Stimulated activated naive CD8-positive, alpha-beta T cell treated with anti-CD3 and anti-CD28 coated beads, Interleukin-15, amount 100 ng/mL, for 72 hours (primary cell): Measurements from ENCODE around the gene USF2.
A peak's percentile ranks its signal among the peaks of the same experiment; 100 is the strongest.
"Not testable (repeated sequence)": the region's sequence is repeated elsewhere in the genome, so short reads cannot be mapped to it uniquely, and the experiment has no call there.

ENCODE experiments used
- ATAC-seq: fragments of 150-1000 bp; cut with Tn5 transposase; 2 replicates; pipeline ENCODE4 v1.10.0; 2021; ENCODE audit warnings: mild to moderate bottlenecking, moderate library complexity
- DNase-seq, 2 donors: peaks; one replicate each; pipeline ENCODE4 v3.0.0; 2021 to 2022
- H3K27ac Mint-ChIP-seq, 2 donors: one replicate each; pipeline ENCODE4 v1.8.0; 2022; ENCODE audit warnings: mild to moderate bottlenecking in 2 of 2, mixed read lengths in 2 of 2, moderate library complexity in 2 of 2
- H3K27me3 Mint-ChIP-seq: one replicate; pipeline ENCODE4 v1.8.0; 2022; ENCODE audit warnings: mixed read lengths
- H3K4me1 Mint-ChIP-seq: one replicate; pipeline ENCODE4 v1.8.0; 2022; ENCODE audit warnings: mild to moderate bottlenecking, mixed read lengths
- H3K4me3 Mint-ChIP-seq, 2 donors: one replicate each; pipeline ENCODE4 v1.8.0; 2022; ENCODE audit warnings: mild to moderate bottlenecking in 2 of 2, mixed read lengths in 2 of 2, moderate library complexity in 1 of 2
- H3K9me3 Mint-ChIP-seq, 2 donors: one replicate each; pipeline ENCODE4 v1.8.0; 2022; ENCODE audit warnings: mixed read lengths in 2 of 2

Gene USF2

DNA sequence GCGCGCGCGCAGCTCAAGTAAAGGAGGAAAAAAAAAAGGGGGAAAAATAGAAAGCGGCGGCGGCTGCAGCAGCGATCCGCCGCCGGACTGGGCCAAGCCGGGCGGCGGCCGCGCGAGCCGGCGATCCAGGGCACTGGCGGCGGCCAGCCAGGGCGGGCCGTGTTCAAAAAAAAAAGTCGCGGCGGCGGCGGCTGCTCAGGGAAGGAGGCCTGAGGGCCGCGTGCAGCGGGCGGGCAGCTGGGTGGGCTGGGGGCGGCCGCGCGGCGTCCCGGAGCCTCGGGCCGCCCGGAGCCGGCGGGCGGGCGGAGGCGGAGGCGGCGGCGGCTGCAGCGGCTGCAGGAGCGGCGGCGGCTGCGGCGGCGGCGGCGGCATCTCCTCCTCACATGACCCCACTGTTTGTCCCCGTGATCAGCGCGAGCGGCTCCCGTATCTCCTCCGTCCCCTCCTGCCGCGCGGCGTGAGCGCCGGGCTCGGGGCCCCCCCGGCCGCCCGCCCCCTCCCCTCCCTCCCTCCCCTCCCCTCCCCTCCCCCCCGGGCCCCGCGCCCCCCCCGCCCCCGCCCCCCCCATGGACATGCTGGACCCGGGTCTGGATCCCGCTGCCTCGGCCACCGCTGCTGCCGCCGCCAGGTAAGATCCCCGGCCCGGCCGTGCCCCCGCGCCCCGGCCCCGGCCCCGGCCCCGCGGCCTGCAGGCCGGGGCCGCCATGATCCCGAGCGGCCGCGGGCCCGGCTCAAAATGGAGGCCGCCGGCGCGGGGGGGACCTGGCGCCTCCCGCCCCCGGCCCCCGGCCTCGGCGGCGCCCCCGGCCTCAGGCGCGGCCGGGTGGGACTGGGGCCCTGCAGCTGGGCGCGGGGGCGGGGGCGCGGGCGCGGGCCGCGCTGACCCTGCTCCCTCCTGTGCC is at the start of gene USF2:
Gene USF2 (plus strand): TSS at position 427 of the 902 bp plus-strand sequence. CDS start 140 bp downstream, at position 567.
- H3K4me1 Mint-ChIP-seq, result peaks cover 50% of the 10 kb centered on the region
- H3K9me3 Mint-ChIP-seq, result no peaks in the 10 kb centered on the region
- DNase-seq (peak; percentile 66 to 74), ATAC-seq (peak; percentile 42)
- peak within 1 kb of the TSS; percentile 96 to 99 for H3K4me3 Mint-ChIP-seq
- H3K27ac Mint-ChIP-seq, result peak within 1 kb of the TSS; percentile 97 to 98
- H3K27me3 Mint-ChIP-seq, result no peaks in the 10 kb centered on the region

- Mint-ChIP-seq H3K4me1 (peaks cover 47% of the 10 kb centered on the region), H3K27me3 (no peaks in the 10 kb centered on the region), H3K9me3 (peaks cover 6 to 15% of the 10 kb centered on the region in 2 donors), H3K4me3 (no peak overlapping the region), H3K27ac (no peak overlapping the region)
- no peak for DNase-seq
- no peak for ATAC-seq
These were observed 49.8 kb upstream of the USF2 start for GRCh38 chr19:35219008-35219407.

DNA sequence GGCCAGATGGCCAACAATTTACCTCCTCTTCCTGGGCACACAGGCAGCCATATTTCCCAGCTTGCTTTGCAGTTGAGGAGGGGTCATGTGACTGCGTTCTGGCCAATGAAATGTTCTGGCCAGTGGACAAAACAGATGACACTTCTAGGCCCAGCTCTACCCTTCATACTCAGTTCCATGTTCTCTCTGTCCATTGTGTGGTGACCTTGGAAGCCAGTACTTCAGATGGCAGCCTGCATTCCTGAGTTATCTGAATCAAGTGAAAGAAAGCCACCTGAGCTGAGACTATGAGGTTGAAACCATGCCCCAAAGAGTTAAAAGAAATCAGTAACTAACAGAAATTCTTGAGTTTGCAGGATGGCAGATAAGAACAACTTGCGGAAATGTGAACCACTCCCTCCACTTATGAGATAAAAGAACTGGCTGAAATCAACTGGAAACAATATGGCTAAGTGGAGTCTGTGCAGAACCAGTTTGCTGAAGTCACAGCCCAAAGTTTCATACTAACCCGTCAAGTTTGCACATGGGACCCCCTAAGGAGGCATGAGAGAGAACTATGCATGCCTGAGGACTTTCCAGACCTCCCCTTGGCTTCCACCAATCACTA is 48.3 kb upstream of the USF2 start:
- Mint-ChIP-seq H3K27ac (no peak overlapping the region), H3K4me3 (no peak overlapping the region), H3K9me3 (peaks cover 6 to 15% of the 10 kb centered on the region in 2 donors), H3K27me3 (no peaks in the 10 kb centered on the region), H3K4me1 (peaks cover 45% of the 10 kb centered on the region)
- DNase-seq (no peak), ATAC-seq (no peak)

DNA sequence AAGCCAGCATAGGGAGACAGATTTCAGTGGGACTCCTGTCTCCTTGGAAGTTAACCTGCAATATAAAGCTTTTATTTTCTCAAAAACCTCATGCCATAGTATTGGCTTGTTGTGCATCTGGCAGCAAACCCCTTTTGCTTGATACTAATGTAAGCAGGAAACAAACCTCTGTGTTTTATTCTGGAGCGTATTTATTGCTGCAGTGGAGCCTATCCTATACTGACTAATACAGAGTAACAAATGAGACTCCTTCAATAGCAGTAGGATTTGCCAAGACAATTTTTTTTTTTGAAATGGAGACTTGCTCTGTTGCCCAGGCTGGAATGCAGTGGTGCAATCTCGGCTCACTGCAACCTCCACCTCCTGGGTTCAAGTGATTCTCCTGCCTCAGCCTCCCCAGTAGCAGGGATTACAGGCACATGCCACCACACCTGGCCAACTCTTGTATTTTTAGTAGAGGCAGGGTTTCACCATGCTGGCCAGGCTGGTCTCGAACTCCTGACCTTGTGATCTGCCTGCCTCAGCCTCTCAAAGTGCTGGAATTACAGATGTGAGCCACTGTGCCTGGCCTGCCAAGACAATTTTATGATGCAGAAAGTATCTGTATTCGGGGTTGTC is 47.7 kb upstream of the USF2 start:
- H3K27me3 Mint-ChIP-seq, H3K4me3 Mint-ChIP-seq, H3K27ac Mint-ChIP-seq, ATAC-seq, DNase-seq: not testable (repeated sequence)
- H3K9me3 Mint-ChIP-seq, result peaks cover 6 to 15% of the 10 kb centered on the region in 2 donors
- peaks cover 45% of the 10 kb centered on the region for H3K4me1 Mint-ChIP-seq

DNA sequence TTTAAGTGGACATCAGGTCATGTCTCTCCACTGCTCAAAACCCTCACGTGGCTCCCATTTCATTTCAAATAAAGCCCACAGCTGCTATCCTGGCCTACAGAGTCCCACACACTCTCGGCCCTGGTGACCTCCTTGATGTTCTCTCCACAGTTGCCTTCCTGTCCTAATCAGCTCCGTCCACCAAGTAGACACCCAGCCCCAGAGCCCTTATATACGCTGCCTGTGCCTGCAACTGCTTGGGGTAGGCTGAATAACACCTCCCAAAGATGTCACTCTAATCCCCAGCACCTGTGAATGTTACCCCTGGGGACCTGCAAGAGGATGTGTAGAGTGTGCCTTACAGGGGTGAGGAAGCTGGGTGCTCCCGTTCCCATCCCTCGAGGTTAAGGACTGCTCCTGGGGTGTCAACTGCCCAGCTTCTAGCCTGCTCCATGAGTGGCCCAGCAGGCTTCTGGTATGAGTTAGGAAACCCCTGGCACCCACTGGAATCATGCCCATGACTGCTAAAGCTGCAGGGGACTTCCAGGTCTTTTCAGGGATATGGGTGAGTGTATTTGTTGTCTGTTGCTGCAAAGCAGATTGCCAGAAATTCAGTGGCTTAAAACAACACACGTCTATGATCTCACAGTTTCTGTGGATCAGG is 46.3 kb upstream of the USF2 start:
- Mint-ChIP-seq H3K27ac (no peak overlapping the region), H3K9me3 (peaks cover 6 to 15% of the 10 kb centered on the region in 2 donors), H3K27me3 (no peaks in the 10 kb centered on the region), H3K4me1 (peaks cover 34% of the 10 kb centered on the region), H3K4me3 (no peak overlapping the region)
- DNase-seq, result no peak
- ATAC-seq, result no peak

- DNase-seq, result no peak
- ATAC-seq, result no peak
- Mint-ChIP-seq H3K4me1 (peaks cover 34% of the 10 kb centered on the region), H3K4me3 (no peak overlapping the region), H3K27me3 (no peaks in the 10 kb centered on the region), H3K27ac (no peak overlapping the region), H3K9me3 (peaks cover 6 to 15% of the 10 kb centered on the region in 2 donors)
These were observed 45.5 kb upstream of the USF2 start for GRCh38 chr19:35223084-35223790.

DNA sequence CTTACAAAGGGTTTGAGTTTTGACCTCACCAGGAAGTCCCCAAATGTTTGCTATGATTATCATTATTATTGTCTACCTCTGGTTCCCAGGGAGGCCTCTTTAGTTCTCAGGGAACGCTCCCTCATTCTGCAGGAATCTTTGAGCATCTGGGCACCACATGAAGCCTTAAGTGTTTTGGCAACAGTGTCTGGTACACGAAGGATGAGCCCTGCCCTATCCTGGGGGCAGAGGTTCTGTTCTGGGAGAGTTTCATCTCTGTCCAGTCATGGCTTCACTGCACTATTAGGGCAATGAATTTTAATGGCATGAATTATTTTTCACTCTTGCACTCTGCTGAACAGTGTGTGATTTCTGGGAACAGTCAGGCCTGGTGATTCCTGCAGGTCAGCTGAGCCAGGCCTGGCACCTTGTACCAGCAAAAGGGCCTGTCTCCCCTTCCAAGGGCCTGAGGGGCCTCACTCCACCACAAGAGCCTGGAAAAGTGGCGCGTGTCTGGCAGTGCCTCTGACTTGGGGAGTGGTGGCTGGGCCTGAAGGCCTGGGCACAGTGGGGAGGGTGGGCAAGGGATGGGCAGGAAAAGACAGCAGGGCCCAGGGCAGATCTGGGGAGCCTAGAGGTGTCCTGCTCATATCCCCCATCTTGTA is 44.8 kb upstream of the USF2 start:
- Mint-ChIP-seq H3K4me1 (peaks cover 34% of the 10 kb centered on the region), H3K27me3 (no peaks in the 10 kb centered on the region)
- ATAC-seq, result no peak

DNA sequence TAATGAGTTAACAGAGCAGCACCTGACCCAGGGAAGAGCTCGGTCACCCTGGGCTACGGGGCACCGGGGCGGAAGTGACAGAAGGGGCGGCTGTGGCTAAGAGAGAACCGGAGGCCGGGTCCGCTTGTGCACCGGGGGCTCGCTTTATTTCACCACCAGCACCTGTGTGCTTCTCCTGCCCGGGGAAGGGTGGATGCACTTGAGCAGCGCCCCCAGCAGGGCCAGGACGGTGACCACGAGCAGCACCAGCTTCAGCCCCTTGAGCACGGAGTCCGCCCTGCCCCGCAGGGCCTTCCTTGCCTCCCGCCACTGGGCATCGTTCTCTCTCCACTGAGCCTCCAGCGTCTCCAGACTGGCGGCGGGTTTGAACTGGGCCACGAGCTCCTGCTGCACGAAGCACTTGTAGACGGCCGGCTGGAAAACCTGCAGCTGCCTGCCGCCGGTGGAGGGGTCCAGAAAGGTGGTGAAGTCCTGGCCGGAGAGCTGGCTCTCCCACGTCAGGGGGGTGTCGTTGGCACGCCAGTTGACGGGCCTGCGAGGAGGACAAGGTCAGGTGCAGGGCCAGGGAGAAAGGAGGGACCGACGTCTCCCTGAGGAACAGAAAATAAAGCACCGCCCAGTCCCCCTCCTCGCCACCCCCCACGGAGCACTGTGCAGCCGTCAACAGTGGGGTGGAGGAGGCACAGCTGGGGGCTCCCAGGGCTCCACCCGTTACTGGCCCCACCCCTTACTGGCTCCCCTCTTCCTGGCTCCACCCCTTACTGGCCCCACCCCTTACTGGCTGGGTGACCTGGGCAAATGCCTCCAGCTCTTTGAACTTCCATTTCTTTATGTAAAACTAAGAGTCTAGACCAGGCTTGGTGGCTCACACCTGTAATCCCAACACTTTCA is 43.8 kb upstream of the USF2 start:
- no peak for DNase-seq
- Mint-ChIP-seq H3K27me3 (no peaks in the 10 kb centered on the region), H3K4me3 (no peak overlapping the region), H3K9me3 (peaks cover 0 to 7% of the 10 kb centered on the region in 2 donors), H3K27ac (no peak overlapping the region), H3K4me1 (peaks cover 34% of the 10 kb centered on the region)
- no peak for ATAC-seq

More for the DNA sequence above, 44.8 kb upstream of the USF2 start:
- Mint-ChIP-seq H3K9me3 (peaks cover 6 to 15% of the 10 kb centered on the region in 2 donors), H3K4me3 (no peak overlapping the region), H3K27ac (no peak overlapping the region)
- no peak for DNase-seq

DNA sequence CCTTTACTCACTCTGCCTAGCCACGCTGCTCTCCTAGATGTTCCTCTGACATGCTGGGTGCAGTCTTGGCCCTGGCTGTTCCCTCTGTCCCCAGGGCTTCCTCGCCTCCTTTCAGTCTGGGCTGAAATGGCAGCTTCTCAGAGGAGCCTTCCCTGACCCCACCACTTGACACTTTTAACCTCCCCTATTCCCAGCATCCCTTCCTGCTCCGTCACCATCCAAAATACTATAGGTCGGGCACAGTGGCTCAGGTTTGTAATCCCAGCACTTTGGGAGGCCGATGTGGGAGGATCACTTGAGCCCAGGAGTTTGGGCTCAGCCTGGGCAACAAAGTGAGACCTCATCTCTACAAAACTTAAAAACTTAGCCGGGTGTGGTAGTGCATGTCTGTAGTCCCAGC is 42.8 kb upstream of the USF2 start:
- Mint-ChIP-seq H3K9me3 (peaks cover 0 to 7% of the 10 kb centered on the region in 2 donors), H3K4me3 (no peak overlapping the region), H3K4me1 (peaks cover 34% of the 10 kb centered on the region), H3K27ac (no peak overlapping the region), H3K27me3 (no peaks in the 10 kb centered on the region)
- ATAC-seq (no peak), DNase-seq (no peak)

- H3K4me3 Mint-ChIP-seq, result no peak overlapping the region
- ATAC-seq (no peak), DNase-seq (no peak)
- peaks cover 34% of the 10 kb centered on the region for H3K4me1 Mint-ChIP-seq
- H3K9me3 Mint-ChIP-seq, result peaks cover 0 to 7% of the 10 kb centered on the region in 2 donors
- H3K27ac Mint-ChIP-seq, result peak overlapping the region in 1 of 2 donors; percentile 6
- no peaks in the 10 kb centered on the region for H3K27me3 Mint-ChIP-seq
These were observed 42.0 kb upstream of the USF2 start for GRCh38 chr19:35226748-35227147.

- ATAC-seq, result no peak
- peak in 1 of 2 donors; percentile 5 for DNase-seq
- H3K27ac Mint-ChIP-seq, result peak within 1 kb of the TSS in 1 of 2 donors; percentile 19
- H3K4me1 Mint-ChIP-seq, result peaks cover 26% of the 10 kb centered on the region
- H3K27me3 Mint-ChIP-seq, result no peaks in the 10 kb centered on the region
- peaks cover 0 to under 1% of the 10 kb centered on the region in 2 donors for H3K9me3 Mint-ChIP-seq
- H3K4me3 Mint-ChIP-seq, result no peak within 1 kb of the TSS
These were observed 40.4 kb upstream of the USF2 start, which contains the start of gene FAM187B for GRCh38 chr19:35228177-35228930. FAM187B (minus strand) TSS chr19:35228739; CDS start chr19:35228680, 59 bp downstream.

- Mint-ChIP-seq H3K4me3 (no peak overlapping the region), H3K9me3 (no peaks in the 10 kb centered on the region)
These were observed 39.2 kb upstream of the USF2 start for GRCh38 chr19:35229601-35230000.

More at GRCh38 chr19:35229601-35230000, 39.2 kb upstream of the USF2 start:
- H3K27ac Mint-ChIP-seq, result no peak overlapping the region
- H3K4me1 Mint-ChIP-seq, result peaks cover 16% of the 10 kb centered on the region
- DNase-seq (no peak), ATAC-seq (no peak)
- no peaks in the 10 kb centered on the region for H3K27me3 Mint-ChIP-seq
